Fibroblast of the aortic adventitia (primary cell): ENCODE data around the gene EYS. TPM values are rescaled to one million over a fixed set of nuclear protein-coding genes. Genes with fewer than 3 reads are reported as not detected.

ENCODE experiments used
- DNase-seq: peaks from one replicate; pipeline ENCODE4 v3.0.0-alpha.2; 2010; ENCODE audit warnings: low read depth
- H3K4me3 ChIP-seq: 2 replicates; pipeline ENCODE4 v1.5.1; 2011; ENCODE audit warnings: low read depth, mild to moderate bottlenecking, control low read depth, low read length, moderate library complexity
- total RNA-seq: library from RNA; depleted of rRNA; stranded (reverse); fragments of >200 nt; gene quantifications from 2 replicates; pipeline ENCODE4 v1.2.3, GENCODE V29; 2012; ENCODE audit warnings: low replicate concordance
- TF ChIP-seq, protein P1 (sequence below): IDR thresholded peaks from 2 replicates; pipeline ENCODE4 v1.5.1; 2011; ENCODE audit warnings: mild to moderate bottlenecking, low read length, control low read depth, inconsistent platforms; ENCODE audit not compliant: insufficient read depth

The EYS gene
- total RNA-seq, 1 donor, result 0.09 TPM

DNA sequence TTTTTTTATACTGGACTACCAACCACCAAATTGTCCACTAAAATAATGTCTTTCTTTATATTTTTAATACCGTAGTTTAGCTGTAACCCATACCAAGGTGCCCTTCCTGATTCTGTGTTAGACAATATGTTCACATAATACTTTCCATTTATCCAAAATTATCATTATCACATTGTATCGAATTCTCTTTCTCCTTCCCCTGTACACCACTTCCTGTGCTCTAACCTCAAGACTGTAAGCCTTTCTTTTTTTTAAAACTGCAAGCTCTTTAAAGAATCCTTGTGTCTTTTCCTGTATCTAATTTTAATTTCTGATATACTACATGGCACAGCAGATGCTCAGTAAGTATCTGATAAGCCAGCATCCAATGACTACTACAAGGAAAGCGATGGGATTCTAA lies 917.5 kb downstream of the EYS start:
- no peak overlapping the region for H3K4me3 ChIP-seq
- DNase-seq, result no peak
- TF ChIP-seq, protein P1, sequence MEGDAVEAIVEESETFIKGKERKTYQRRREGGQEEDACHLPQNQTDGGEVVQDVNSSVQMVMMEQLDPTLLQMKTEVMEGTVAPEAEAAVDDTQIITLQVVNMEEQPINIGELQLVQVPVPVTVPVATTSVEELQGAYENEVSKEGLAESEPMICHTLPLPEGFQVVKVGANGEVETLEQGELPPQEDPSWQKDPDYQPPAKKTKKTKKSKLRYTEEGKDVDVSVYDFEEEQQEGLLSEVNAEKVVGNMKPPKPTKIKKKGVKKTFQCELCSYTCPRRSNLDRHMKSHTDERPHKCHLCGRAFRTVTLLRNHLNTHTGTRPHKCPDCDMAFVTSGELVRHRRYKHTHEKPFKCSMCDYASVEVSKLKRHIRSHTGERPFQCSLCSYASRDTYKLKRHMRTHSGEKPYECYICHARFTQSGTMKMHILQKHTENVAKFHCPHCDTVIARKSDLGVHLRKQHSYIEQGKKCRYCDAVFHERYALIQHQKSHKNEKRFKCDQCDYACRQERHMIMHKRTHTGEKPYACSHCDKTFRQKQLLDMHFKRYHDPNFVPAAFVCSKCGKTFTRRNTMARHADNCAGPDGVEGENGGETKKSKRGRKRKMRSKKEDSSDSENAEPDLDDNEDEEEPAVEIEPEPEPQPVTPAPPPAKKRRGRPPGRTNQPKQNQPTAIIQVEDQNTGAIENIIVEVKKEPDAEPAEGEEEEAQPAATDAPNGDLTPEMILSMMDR, result no peak

DNA sequence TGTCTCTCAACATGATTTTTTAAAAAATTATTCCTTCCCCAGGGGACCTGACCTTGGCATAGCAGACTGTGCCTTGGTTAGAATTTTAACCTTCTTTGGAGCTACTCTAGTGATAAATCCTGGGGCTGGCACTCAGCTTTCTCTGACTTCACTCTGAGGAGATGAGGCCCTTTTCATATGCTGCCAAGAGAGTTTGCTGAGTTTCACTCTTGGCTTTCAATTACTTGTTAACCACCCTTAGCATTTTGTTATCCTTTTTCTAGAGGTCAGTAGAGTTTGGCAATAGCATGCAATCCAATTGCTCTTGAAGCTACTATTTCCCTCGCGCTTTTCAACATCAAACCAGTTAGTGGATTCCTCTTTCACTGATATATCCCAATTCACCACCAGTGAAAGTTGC lies 920.3 kb downstream of the EYS start:
- TF ChIP-seq, protein P1, result no peak
- DNase-seq, result no peak

DNA sequence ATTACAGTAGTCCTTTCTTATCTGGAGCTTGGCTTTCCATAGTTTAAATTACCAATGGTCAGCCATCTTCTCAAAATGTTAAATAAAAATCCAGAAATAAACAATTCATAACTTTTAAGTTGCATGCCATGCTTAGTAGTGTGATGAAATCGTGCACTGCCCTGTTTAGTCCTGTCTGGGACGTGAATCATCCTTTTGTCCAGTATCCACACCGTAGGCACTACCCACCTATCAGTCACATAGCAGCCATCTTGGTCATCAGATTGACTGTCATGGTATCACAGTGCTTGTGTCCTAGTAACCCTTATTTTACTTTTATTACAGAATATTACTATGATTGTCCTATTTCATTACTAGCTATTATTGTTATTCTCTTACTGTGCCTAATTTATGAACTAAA lies 924.1 kb downstream of the EYS start:
- H3K4me3 ChIP-seq, result no peak overlapping the region
- TF ChIP-seq, protein P1, result no peak
- no peak for DNase-seq

More for the DNA sequence above, 920.3 kb downstream of the EYS start:
- no peak overlapping the region for H3K4me3 ChIP-seq

DNA sequence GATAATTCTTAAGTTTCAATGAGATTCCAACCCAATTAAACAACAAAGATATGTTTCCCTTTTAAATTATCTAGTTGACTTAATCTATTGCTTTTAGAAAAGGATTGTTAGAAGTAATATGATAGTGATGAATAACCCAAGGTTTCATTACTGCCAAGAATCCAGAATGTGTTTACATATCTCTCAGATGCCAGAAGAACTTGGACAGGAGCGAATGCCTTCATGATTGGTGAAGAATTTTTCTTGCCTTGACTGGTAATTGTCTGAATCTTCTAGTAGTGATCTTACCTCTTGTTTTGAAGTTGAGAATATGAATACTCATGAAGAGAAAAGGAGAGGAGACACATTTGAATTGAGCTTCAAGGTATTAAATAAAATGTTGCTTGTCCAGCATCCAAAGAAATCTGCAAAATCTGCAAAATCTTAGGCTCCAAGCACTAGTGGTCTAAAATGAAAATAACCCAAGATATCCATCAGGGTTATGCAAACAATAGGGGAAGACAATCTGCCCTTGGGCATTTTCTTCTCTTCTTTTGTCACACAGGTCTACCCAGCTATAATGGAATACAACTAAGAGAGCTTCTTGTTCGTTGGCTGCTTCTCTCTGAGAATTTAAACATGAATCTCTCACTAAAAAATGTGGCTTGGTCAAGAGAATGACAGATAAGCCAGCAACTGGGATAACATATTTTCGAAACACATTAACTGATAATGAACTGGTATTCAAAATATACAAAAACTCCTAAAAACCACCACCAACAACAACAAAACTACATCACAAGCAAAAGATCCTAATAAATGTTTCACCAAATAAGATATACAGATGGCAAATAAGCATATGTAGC lies 928.9 kb downstream of the EYS start:
- no peak overlapping the region for H3K4me3 ChIP-seq
- TF ChIP-seq, protein P1, result no peak
- no peak for DNase-seq

DNA sequence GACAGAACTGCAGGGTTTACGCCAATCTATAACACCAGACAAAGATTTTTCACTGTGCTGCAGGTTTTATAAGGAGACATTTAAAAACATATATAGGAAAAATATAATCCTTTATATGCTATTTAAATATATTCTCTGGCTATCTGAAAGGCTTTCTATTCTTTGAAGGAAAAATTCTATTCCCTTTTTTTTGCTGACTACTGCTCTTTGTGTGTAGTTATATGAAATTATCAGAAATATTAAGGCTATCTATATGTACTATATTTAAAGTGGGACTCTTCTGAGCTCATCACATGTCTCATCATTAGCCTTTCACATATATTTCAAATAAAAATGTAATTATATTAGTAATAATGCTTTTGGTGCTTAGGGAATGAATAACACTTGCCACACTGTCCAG lies 930.7 kb downstream of the EYS start:
- no peak overlapping the region for H3K4me3 ChIP-seq
- TF ChIP-seq, protein P1, result no peak
- no peak for DNase-seq

DNA sequence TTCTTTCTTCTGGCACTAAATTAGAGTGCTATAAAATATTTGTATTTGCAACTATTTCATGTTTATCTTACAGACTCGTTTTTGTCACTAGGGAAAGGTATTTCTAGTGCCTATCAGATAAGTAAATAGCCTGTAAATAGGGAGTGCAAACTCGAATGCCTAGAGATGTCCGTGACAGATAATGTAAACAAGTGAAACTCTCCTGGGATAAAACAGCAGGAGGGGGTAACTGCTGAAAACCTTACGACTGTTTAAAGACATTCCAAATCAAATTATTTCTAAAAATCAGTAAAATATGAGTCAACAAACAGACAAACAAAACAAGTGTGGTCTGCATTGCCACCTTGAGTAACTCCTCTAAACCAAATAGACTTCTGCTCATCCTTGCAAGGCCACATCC lies 932.1 kb downstream of the EYS start:
- no peak overlapping the region for H3K4me3 ChIP-seq
- DNase-seq, result no peak
- TF ChIP-seq, protein P1, result no peak

DNA sequence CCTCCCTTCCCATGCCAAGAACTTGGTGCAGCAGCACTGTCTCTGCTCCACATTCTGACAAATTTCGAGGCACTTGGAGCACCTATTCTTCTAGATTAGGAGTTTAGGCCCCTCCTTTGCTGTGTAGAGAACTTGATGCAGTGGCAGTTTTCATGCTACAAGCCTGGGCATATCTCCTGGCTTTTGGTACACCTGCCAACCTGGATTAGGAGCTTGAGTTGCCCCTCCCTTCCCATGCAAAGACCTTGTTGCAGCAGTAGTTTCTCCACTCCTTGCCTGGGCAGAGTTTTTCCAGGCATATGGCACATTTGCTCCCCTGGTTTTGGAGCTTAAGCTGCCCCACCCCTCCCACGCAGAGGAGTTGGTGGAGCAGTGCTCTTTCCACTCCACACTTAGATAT lies 956.1 kb downstream of the EYS start:
- H3K4me3 ChIP-seq, result no peak overlapping the region
- TF ChIP-seq, protein P1, result no peak
- no peak for DNase-seq
